Activated T-helper 9 cell treated with anti-CD3 and anti-CD28 coated beads, Interleukin-2, amount 50 U/mL, for 16 hours (primary cell): ENCODE data around the gene SERPINC1.
A peak's percentile ranks its signal among the peaks of the same experiment; 100 is the strongest.
"Not testable (repeated sequence)": the region's sequence is repeated elsewhere in the genome, so short reads cannot be mapped to it uniquely, and the experiment has no call there.

Source experiments
- DNase-seq: peaks from one replicate; pipeline ENCODE4 v3.0.0-alpha.2; 2020; ENCODE audit warnings: low read depth

SERPINC1 gene

GRCh38 chr1:173889885-173890284 lies 27.2 kb downstream of the SERPINC1 start:
- DNase-seq, result no peak

- no peak for DNase-seq
Observed at GRCh38 chr1:173888749-173889148, 28.4 kb downstream of the SERPINC1 start.

GRCh38 chr1:173887627-173888026 lies 29.5 kb downstream of the SERPINC1 start:
- DNase-seq, result no peak

GRCh38 chr1:173886746-173887611 lies 30.1 kb downstream of the SERPINC1 start:
- DNase-seq, result no peak

GRCh38 chr1:173884701-173885100 lies 32.4 kb downstream of the SERPINC1 start:
- no peak for DNase-seq

- not testable (repeated sequence) for DNase-seq
Observed at GRCh38 chr1:173881117-173881516, 36.0 kb downstream of the SERPINC1 start.

GRCh38 chr1:173878251-173878650 lies 38.9 kb downstream of the SERPINC1 start:
- no peak for DNase-seq

GRCh38 chr1:173876732-173877131 lies 40.4 kb downstream of the SERPINC1 start:
- no peak for DNase-seq

- no peak for DNase-seq
Observed at GRCh38 chr1:173871500-173871899, 45.6 kb downstream of the SERPINC1 start.

- DNase-seq, result no peak
Observed at GRCh38 chr1:173871091-173871490, 46.0 kb downstream of the SERPINC1 start.

GRCh38 chr1:173870252-173871075 lies 46.7 kb downstream of the SERPINC1 start:
- DNase-seq, result no peak

- no peak for DNase-seq
Observed at GRCh38 chr1:173869021-173869359, 48.1 kb downstream of the SERPINC1 start.

- DNase-seq, result peak; percentile 90
Observed at GRCh38 chr1:173868266-173869020, 48.7 kb downstream of the SERPINC1 start, which contains the start of gene ZBTB37. TSS of gene ZBTB37 (plus strand) at chr1:173868380. CDS start at chr1:173870226, 1,846 bp downstream.

GRCh38 chr1:173867753-173868265 lies 49.3 kb downstream of the SERPINC1 start, which contains the start of gene GAS5:
TSS of gene GAS5 (minus strand) at chr1:173867989.
- DNase-seq, result peak; percentile 99

GRCh38 chr1:173867141-173867752 lies 49.9 kb downstream of the SERPINC1 start:
- DNase-seq, result peak; percentile 10

GRCh38 chr1:173866413-173867115 lies 50.6 kb downstream of the SERPINC1 start:
- DNase-seq, result no peak

- DNase-seq, result no peak
Observed at GRCh38 chr1:173865468-173866164, 51.5 kb downstream of the SERPINC1 start.

- no peak for DNase-seq
Observed at GRCh38 chr1:173864179-173864867, 52.8 kb downstream of the SERPINC1 start.
